HG02943 (cell line): ENCODE data around the gene CWC27.
"Not testable (repeated sequence)": the region's sequence is repeated elsewhere in the genome, so short reads cannot be mapped to it uniquely, and the experiment has no call there.

ENCODE experiments used
- ATAC-seq: cut with Tn5 transposase; IDR thresholded peaks from one replicate; pipeline ENCODE4 v1.9.1; 2021; ENCODE audit warnings: mild to moderate bottlenecking, low read depth, moderate library complexity; ENCODE audit not compliant: unreplicated experiment

The CWC27 gene

DNA sequence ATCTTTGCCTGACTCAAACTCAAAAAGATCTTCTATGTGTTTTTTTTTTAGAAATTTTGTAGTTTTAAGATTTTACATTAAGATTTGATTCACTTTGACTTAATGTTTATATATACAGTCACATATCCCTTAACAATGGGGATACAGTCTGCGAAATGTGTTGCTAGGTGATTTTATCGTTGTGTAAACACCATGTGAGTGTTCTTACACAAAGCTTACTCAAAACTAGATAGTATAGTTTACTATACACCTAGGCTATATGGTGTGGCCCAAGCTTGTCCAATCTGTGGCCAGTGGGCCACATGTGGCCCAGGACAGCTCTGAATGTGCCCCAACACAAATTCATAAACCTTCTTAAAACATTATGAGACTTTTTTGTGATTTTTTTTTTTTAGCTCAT, 131.9 kb downstream of the CWC27 start:
- ATAC-seq = no peak

DNA sequence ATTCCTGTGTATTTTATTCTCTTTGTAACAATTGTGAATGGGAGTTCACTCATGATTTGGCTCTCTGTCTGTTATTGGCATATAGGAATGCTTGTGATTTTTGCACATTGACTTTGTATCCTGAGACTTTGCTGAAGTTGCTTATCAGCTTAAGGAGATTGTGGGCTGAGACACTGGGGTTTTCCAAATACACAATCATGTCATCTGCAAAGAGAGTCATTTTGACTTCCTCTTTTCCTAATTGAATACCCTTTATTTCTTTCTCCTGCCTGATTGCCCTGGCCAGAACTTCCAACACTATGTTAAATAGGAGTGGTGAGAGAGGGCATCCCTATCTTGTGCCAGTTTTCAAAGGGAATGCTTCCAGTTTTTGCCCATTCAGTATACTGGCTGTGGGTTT, 138.7 kb downstream of the CWC27 start:
- ATAC-seq = not testable (repeated sequence)

GRCh38 chr5:64914396-64914795, 145.7 kb downstream of the CWC27 start:
- ATAC-seq = no peak

GRCh38 chr5:64918083-64918482, 149.4 kb downstream of the CWC27 start:
- no peak for ATAC-seq

GRCh38 chr5:64921386-64921785, 152.7 kb downstream of the CWC27 start:
- no peak for ATAC-seq

GRCh38 chr5:64923151-64923685, 154.5 kb downstream of the CWC27 start:
- no peak for ATAC-seq

DNA sequence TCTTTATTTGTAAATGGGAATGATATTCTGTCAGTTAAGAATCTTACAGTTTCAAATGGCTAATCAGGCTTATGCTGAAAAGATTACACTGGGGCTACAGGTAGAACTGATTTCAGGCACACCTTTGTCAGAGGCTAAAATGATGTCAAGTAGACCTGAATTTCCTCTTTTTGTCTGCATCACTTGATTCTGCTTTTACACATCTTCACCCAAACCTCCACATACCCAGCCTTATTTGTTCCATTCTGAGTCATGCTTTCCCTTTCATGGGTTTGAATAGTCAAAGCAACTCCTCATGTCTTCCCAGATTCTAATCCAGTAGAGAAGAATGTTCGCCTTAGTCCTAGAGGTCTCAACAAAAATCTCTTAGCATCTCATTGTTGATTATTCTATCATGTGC, 156.4 kb downstream of the CWC27 start:
- no peak for ATAC-seq

DNA sequence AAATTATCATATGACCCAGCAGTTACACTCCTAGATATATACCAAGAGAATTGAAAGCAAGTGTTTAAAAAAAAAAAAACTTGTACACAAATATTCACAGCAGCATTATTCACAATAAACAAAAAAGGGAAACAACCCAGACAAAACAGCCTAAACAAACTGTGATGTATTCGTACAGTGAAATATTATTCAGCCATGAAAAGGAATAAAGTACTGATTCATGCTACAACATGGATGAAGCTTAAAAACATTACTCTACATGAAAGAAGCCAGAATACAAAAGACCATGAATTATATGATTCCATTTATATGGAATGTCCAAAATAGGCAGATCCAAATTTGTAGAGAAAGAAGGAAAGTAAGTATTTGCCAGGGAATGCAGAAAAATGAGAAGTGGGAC, 161.1 kb downstream of the CWC27 start:
- no peak for ATAC-seq

DNA sequence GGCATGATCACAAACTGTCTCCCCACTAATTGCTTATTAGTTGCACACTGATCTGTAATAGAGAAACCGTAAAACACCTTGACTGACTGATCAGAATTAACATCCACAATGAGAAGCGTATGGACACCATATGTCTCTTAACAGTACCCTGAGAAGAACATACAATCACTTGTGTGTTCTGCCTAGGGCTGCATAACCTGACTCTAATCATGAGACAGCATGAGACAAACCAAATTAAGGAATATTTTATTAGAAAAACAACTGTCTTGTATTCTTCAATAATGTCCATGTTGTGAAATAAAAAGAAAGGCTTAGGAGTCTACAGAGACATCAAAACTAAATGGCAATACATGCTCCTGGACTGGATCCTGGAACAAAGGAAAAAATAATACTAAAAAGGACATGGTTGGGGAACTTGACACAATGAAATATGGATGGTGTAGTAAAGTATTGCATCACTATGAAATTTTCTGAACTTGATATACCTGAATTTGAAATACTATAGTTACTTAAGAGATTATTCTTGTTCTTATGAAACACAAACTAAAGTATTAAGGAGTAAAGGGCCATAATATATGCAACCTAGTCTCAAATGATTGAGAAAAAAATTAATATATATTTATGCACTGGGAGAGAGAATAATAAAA, 162.1 kb downstream of the CWC27 start:
- ATAC-seq = no peak

GRCh38 chr5:64939422-64939771, 170.7 kb downstream of the CWC27 start:
- not testable (repeated sequence) for ATAC-seq

GRCh38 chr5:64939772-64940510, 171.2 kb downstream of the CWC27 start:
- no peak for ATAC-seq

- ATAC-seq = no peak
Measured at GRCh38 chr5:64942460-64942859, 173.7 kb downstream of the CWC27 start.

- no peak for ATAC-seq
Measured at GRCh38 chr5:64944868-64945267, 176.1 kb downstream of the CWC27 start.

DNA sequence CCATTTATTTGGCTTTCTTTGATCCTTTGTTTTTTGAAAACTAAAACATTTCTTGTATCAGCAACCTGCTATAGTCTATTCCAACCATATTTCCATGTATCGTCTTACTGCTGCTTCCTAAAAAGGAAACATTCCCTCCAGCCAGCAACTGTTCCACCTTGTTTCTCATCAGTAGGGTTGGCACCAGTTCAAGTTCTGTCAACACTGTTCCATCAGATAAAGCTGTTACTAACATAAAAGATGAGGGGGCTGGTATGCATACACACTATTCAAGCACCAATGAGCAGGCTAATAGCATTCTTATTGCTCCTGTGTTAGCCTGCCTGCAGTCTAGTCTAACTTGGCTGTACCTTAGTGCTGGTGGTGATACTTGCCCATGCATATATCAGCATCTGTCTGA, 178.3 kb downstream of the CWC27 start:
- ATAC-seq = no peak

GRCh38 chr5:64947801-64948200, 179.1 kb downstream of the CWC27 start:
- ATAC-seq = no peak

DNA sequence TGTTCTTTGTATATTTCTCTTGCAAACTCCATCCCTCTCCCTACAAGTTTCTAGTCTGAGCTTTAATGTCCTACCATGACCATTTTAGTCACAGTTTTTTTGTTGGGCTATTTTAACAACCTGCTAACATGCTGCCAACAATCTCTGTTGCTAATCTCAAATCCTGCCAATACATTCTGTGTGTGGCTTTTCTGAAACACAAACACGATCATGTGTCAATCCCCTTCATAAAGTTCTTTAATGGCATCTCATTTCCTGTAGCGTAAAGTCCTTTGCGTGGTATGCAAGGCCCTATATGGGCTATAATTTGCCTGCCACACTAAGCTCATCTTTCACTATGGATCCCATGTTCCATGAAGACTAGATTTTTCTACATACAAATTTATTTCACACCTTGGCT, 180.6 kb downstream of the CWC27 start:
- ATAC-seq = no peak

GRCh38 chr5:64952951-64953673, 184.4 kb downstream of the CWC27 start:
- no peak for ATAC-seq

- ATAC-seq = no peak
Measured at GRCh38 chr5:64954518-64954917, 185.8 kb downstream of the CWC27 start.

GRCh38 chr5:64958757-64959391, 190.1 kb downstream of the CWC27 start:
- no peak for ATAC-seq

DNA sequence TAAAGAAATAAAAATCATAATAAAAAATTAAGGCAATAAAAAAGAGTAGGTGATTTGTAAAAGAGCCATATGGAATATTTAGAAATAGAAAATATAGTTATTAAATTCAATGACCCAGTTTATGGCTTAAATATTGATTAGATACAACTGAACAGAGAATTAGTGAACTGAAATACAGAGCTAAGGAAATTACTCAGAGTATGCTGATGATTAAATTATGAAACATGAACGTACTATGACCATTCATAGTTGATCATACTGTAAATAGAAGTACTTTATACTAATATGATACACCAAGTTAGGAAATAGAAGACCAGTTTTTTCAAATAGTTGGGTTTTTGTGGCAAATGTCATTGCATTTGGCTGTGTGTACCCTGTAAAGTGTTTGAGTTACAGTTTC, 194.5 kb downstream of the CWC27 start:
- no peak for ATAC-seq

GRCh38 chr5:64968591-64969110, 199.9 kb downstream of the CWC27 start:
- ATAC-seq = no peak
